SIG-M5 treated with dmso at 0.1 percent for 504 hours (cell line): ENCODE results near the gene TNFSF13B.
A peak's percentile ranks its signal among the peaks of the same experiment; 100 is the strongest.

ENCODE experiments used
- DNase-seq: peaks from one replicate; lab custom pipeline; 2025; ENCODE audit not compliant: unreplicated experiment; lab: John Stamatoyannopoulos, UW

TNFSF13B gene

DNA sequence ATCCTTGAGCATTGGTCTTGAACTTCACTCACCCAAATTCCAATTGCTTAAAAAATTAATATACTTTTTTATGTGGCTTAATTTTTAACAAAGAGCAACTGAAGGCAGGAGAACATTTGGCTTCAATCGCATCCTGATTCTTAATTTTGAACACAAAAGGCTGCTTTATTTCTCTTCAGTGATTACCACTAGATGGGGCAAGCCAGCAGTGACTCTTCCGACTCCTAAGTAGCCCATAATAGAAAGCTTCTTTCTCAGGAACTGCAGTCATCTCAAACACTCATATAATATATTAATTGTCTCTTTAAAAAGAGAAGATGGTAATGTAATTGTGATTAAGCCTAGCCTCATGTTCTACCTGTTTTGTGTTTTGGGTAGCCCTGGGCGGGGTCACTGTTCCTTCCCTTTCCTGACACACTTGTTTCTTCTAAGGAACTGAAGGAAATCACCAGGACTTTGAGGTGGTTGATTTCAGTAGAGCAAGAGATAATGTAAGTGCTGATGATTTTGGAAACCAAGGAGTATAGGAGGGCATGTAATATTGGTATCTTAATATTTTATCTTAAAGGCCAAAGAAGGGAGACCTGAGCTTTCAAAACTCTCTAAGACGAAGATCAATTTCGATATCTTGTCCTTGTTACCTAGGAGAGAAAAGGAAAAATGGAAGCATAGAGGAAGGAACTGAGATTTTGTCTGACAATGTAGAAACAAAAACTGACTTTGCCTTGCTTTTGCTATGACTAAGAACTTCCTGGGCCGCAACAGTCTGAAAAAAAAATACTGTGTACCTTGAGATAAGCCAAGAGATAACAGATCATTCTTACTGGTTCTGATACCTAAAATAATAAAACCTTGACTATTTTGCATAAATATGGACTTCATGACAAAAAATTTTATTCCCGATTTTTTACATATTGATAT is 73.1 kb downstream of the TNFSF13B start:
- peak; percentile 59 for DNase-seq

DNA sequence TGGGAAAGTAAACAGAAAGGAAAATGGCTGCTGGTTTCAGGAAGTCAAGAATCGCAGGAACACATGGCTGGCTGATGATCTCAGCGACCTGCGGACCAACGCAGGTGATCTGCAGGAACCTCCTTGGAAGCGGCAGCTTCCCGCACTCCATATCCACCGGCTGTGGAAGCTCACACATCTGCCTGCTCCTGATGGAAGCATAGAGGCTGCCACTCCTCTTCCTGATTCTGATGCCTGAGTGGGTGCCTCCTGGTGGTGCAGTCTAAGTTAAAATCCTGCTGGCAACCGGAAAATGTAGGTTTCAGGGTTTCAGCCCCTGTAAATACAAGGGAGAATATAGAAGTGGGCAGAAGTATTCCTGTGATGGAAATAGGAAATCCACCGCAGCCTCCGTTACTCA is 75.5 kb downstream of the TNFSF13B start:
- no peak for DNase-seq

DNA sequence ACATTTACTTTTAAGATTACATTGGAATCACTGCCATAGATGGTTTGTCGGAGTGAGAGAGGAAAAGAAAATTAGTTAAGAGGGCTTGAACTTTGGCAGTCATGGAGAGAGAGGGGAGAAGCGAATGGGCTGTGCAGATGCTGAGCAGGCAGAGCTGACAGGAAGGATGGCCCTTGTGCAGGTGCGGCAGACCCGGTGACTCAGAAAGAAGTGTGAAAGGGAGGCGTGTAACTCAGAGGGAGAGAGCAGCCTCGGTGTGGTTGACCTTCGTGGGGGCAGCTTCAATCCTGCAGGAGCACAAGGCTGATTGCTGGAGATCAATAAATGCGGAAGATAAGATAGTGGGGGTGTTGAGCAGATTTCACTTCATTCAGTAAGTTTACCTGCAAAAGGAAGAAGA is 76.9 kb downstream of the TNFSF13B start:
- no peak for DNase-seq

- no peak for DNase-seq
Observed at GRCh38 chr13:108349269-108349668, 79.8 kb downstream of the TNFSF13B start.

GRCh38 chr13:108350579-108350978 is 81.1 kb downstream of the TNFSF13B start:
- no peak for DNase-seq

- DNase-seq = peak; percentile 77
Observed at GRCh38 chr13:108352599-108352998, 83.1 kb downstream of the TNFSF13B start.

GRCh38 chr13:108357228-108357627 is 87.7 kb downstream of the TNFSF13B start:
- no peak for DNase-seq
